SK-N-SH treated with all-trans-retinoic acid at 6 μM for 48 hours (cell line): ENCODE results near the gene VPS29.

Experiments
- ATAC-seq: fragments of 200-7000 bp; cut with Tn5 transposase; 3 replicates; pipeline ENCODE4 v1.9.1; 2020; ENCODE audit warnings: mild to moderate bottlenecking, moderate library complexity
- BACH2 ChIP-seq: fragments of 250-450 bp; sonication (Bioruptor Pico); IDR thresholded peaks from 2 replicates; pipeline ENCODE4 v1.9.0; 2021; ENCODE audit warnings: mild to moderate bottlenecking, borderline replicate concordance
- CREB5 ChIP-seq: fragments of 250-450 bp; sonication (Bioruptor Pico); IDR thresholded peaks from 2 replicates; pipeline ENCODE4 v1.5.1; 2020; ENCODE audit warnings: low read depth, mild to moderate bottlenecking, moderate library complexity
- CSDC2 ChIP-seq: fragments of 250-450 bp; sonication (Bioruptor Pico); IDR thresholded peaks from 2 replicates; pipeline ENCODE4 v1.5.0; 2020; ENCODE audit warnings: mild to moderate bottlenecking, moderate library complexity
- ESRRG ChIP-seq: fragments of 250-450 bp; sonication (Bioruptor Pico); IDR thresholded peaks from 2 replicates; pipeline ENCODE4 v1.6.1; 2021; ENCODE audit warnings: mild to moderate bottlenecking
- GLIS3 ChIP-seq: fragments of 250-450 bp; sonication (Bioruptor Pico); IDR thresholded peaks from 2 replicates; pipeline ENCODE4 v1.5.0; 2020; ENCODE audit warnings: mild to moderate bottlenecking, moderate library complexity
- ISL1 ChIP-seq: fragments of 250-450 bp; sonication (Bioruptor Pico); IDR thresholded peaks from 2 replicates; pipeline ENCODE4 v2.1.2; 2022; ENCODE audit warnings: mild to moderate bottlenecking, moderate library complexity
- OSR1 ChIP-seq: fragments of 250-450 bp; sonication (Bioruptor Pico); IDR thresholded peaks from 2 replicates; pipeline ENCODE4 v1.8.0; 2022; ENCODE audit warnings: moderate library complexity, mild to moderate bottlenecking, inconsistent platforms
- PPARA ChIP-seq: fragments of 250-450 bp; sonication (Bioruptor Pico); IDR thresholded peaks from 2 replicates; pipeline ENCODE4 v1.5.0; 2020; ENCODE audit warnings: mild to moderate bottlenecking, borderline replicate concordance
- RARB ChIP-seq: fragments of 250-450 bp; sonication (Bioruptor Pico); IDR thresholded peaks from 2 replicates; pipeline ENCODE4 v1.8.0; 2021; ENCODE audit warnings: mild to moderate bottlenecking, moderate library complexity
- SNAI2 ChIP-seq: fragments of 250-450 bp; sonication (Bioruptor Pico); IDR thresholded peaks from 2 replicates; pipeline ENCODE4 v1.5.0; 2020; ENCODE audit warnings: mild to moderate bottlenecking, moderate library complexity
- TCF4 ChIP-seq: fragments of 250-450 bp; sonication (Bioruptor Pico); IDR thresholded peaks from 2 replicates; pipeline ENCODE4 v1.8.0; 2021; ENCODE audit warnings: mild to moderate bottlenecking, moderate library complexity, borderline replicate concordance
- TOX ChIP-seq: fragments of 250-450 bp; sonication (Bioruptor Pico); IDR thresholded peaks from 2 replicates; pipeline ENCODE4 v1.8.0; 2021; ENCODE audit warnings: mild to moderate bottlenecking, moderate library complexity, borderline replicate concordance
- ZC3H10 ChIP-seq: fragments of 250-450 bp; sonication (Bioruptor Pico); IDR thresholded peaks from 2 replicates; pipeline ENCODE4 v1.5.1; 2021; ENCODE audit warnings: mild to moderate bottlenecking, moderate library complexity
- ZFP3 ChIP-seq: fragments of 250-450 bp; sonication (Bioruptor Pico); IDR thresholded peaks from 2 replicates; pipeline ENCODE4 v1.5.0; 2020; ENCODE audit warnings: mild to moderate bottlenecking, moderate library complexity
- ZNF70 ChIP-seq: fragments of 450-650 bp; formaldehyde crosslinking; IDR thresholded peaks from 2 replicates; pipeline ENCODE4 v1.5.0; 2020; ENCODE audit warnings: mild to moderate bottlenecking, moderate library complexity
- TF ChIP-seq, protein P1 (sequence below): fragments of 250-450 bp; sonication (Bioruptor Pico); IDR thresholded peaks from 2 replicates; pipeline ENCODE4 v1.5.0; 2020; ENCODE audit warnings: mild to moderate bottlenecking, moderate library complexity
- TF ChIP-seq, protein P2 (sequence below): fragments of 250-450 bp; sonication (Bioruptor Pico); IDR thresholded peaks from 2 replicates; pipeline ENCODE4 v1.8.0; 2020; ENCODE audit warnings: mild to moderate bottlenecking, moderate library complexity, borderline replicate concordance
- TF ChIP-seq, protein P3 (sequence below): fragments of 250-450 bp; sonication (Bioruptor Pico); IDR thresholded peaks from 2 replicates; pipeline ENCODE4 v1.5.1; 2021; ENCODE audit warnings: mild to moderate bottlenecking, moderate library complexity

The VPS29 gene

DNA sequence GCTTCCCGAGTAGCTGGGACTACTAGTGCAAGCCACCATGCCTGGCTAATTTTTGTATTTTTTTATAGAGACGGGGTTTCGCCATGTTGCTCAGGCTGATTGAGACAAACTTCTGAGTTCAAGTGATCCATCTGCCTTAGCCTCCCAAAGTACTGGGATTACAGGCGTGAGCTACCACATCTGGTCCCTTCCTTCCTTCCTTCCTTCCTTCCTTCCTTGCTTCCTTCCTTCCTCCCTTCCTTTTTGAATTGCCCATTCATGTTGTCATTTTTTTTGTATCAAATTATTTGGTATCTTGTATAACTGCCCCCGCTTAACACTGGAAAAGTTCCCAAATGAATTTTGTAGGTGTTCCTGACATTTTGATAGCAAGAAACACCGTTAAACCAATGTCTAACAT, 11.9 kb upstream of the VPS29 start:
- no peak for ATAC-seq
- TF ChIP-seq ISL1 (CRISPR knock-in tag) = no peak
- no peak for TF ChIP-seq ZC3H10
- TF ChIP-seq ESRRG = no peak
- TF ChIP-seq, protein P1, sequence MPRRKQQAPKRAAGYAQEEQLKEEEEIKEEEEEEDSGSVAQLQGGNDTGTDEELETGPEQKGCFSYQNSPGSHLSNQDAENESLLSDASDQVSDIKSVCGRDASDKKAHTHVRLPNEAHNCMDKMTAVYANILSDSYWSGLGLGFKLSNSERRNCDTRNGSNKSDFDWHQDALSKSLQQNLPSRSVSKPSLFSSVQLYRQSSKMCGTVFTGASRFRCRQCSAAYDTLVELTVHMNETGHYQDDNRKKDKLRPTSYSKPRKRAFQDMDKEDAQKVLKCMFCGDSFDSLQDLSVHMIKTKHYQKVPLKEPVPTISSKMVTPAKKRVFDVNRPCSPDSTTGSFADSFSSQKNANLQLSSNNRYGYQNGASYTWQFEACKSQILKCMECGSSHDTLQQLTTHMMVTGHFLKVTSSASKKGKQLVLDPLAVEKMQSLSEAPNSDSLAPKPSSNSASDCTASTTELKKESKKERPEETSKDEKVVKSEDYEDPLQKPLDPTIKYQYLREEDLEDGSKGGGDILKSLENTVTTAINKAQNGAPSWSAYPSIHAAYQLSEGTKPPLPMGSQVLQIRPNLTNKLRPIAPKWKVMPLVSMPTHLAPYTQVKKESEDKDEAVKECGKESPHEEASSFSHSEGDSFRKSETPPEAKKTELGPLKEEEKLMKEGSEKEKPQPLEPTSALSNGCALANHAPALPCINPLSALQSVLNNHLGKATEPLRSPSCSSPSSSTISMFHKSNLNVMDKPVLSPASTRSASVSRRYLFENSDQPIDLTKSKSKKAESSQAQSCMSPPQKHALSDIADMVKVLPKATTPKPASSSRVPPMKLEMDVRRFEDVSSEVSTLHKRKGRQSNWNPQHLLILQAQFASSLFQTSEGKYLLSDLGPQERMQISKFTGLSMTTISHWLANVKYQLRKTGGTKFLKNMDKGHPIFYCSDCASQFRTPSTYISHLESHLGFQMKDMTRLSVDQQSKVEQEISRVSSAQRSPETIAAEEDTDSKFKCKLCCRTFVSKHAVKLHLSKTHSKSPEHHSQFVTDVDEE (CRISPR knock-in tag) = no peak
- no peak for TF ChIP-seq SNAI2 (CRISPR knock-in tag)
- TF ChIP-seq, protein P2, sequence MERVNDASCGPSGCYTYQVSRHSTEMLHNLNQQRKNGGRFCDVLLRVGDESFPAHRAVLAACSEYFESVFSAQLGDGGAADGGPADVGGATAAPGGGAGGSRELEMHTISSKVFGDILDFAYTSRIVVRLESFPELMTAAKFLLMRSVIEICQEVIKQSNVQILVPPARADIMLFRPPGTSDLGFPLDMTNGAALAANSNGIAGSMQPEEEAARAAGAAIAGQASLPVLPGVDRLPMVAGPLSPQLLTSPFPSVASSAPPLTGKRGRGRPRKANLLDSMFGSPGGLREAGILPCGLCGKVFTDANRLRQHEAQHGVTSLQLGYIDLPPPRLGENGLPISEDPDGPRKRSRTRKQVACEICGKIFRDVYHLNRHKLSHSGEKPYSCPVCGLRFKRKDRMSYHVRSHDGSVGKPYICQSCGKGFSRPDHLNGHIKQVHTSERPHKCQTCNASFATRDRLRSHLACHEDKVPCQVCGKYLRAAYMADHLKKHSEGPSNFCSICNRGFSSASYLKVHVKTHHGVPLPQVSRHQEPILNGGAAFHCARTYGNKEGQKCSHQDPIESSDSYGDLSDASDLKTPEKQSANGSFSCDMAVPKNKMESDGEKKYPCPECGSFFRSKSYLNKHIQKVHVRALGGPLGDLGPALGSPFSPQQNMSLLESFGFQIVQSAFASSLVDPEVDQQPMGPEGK = no peak
- no peak for TF ChIP-seq TOX (CRISPR knock-in tag)
- no peak for TF ChIP-seq ZFP3 (CRISPR knock-in tag)
- no peak for TF ChIP-seq BACH2 (CRISPR knock-in tag)
- no peak for TF ChIP-seq CSDC2 (CRISPR knock-in tag)
- no peak for TF ChIP-seq PPARA (CRISPR knock-in tag)
- no peak for TF ChIP-seq GLIS3 (CRISPR knock-in tag)
- no peak for TF ChIP-seq CREB5 (CRISPR knock-in tag)

- ATAC-seq = no peak
- TF ChIP-seq, protein P1 (CRISPR knock-in tag) = no peak
- TF ChIP-seq, protein P3, sequence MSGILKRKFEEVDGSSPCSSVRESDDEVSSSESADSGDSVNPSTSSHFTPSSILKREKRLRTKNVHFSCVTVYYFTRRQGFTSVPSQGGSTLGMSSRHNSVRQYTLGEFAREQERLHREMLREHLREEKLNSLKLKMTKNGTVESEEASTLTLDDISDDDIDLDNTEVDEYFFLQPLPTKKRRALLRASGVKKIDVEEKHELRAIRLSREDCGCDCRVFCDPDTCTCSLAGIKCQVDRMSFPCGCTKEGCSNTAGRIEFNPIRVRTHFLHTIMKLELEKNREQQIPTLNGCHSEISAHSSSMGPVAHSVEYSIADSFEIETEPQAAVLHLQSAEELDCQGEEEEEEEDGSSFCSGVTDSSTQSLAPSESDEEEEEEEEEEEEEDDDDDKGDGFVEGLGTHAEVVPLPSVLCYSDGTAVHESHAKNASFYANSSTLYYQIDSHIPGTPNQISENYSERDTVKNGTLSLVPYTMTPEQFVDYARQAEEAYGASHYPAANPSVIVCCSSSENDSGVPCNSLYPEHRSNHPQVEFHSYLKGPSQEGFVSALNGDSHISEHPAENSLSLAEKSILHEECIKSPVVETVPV (CRISPR knock-in tag) = no peak
- TF ChIP-seq CREB5 (CRISPR knock-in tag) (no peak), ZFP3 (CRISPR knock-in tag) (no peak), ZC3H10 (no peak), GLIS3 (CRISPR knock-in tag) (no peak), RARB (CRISPR knock-in tag) (no peak), BACH2 (CRISPR knock-in tag) (no peak), TCF4 (CRISPR knock-in tag) (no peak)
These were observed 6.2 kb upstream of the VPS29 start for GRCh38 chr12:110508071-110508586.

DNA sequence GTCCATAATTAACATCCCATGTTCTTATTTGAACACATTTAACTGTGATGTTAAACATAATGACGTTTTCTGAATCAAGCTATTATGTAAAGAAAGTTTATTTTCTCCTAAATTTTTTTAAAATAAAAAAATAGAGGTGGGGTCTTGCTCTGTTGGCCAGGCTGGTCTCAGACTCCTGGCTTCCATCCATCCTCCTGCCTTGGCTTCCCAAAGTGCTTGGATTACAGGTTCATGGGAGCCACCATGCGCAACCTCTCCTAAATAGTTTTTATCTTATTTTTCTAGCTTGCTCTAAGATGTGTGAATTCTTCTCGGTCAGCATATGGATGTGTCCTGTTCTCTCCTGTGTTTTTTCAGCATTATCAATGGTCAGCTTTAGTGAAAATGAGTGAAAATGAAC, 3.4 kb upstream of the VPS29 start:
- ATAC-seq = no peak
- no peak for TF ChIP-seq TOX (CRISPR knock-in tag)
- TF ChIP-seq ZNF70 = no peak
- no peak for TF ChIP-seq ZC3H10
- no peak for TF ChIP-seq SNAI2 (CRISPR knock-in tag)
- TF ChIP-seq OSR1 (CRISPR knock-in tag) = no peak
- TF ChIP-seq TCF4 (CRISPR knock-in tag) = no peak
- TF ChIP-seq BACH2 (CRISPR knock-in tag) = no peak
- no peak for TF ChIP-seq RARB (CRISPR knock-in tag)
- TF ChIP-seq GLIS3 (CRISPR knock-in tag) = no peak
- TF ChIP-seq ZFP3 (CRISPR knock-in tag) = no peak
- TF ChIP-seq, protein P3 (CRISPR knock-in tag) = no peak
- TF ChIP-seq CREB5 (CRISPR knock-in tag) = no peak
- no peak for TF ChIP-seq ESRRG
- TF ChIP-seq PPARA (CRISPR knock-in tag) = no peak
- TF ChIP-seq, protein P2 = no peak
- TF ChIP-seq ISL1 (CRISPR knock-in tag) = no peak
